ENCODE data around the gene TPBGL.

TPBGL gene

GRCh38 chr11:75214843-75215242 is 25.7 kb upstream of the TPBGL start:
- Histone ChIP-seq H3K4me2 (ENCODE audit: low read length) (no peak overlapping the region), H3K36me3 (ENCODE audit: insufficient read depth, low read length) (no peaks in the 10 kb centered on the region), H3K4me1 (ENCODE audit: control insufficient read depth, insufficient read depth, low read length) (no peaks in the 10 kb centered on the region), H3K9ac (ENCODE audit: low read depth, low read length) (no peak overlapping the region), H3K4me3 (ENCODE audit: low read length) (no peak overlapping the region), H3K9me3 (replicated peaks; ENCODE audit: low read length) (no peaks in the 10 kb centered on the region), H3K27me3 (ENCODE audit: control insufficient read depth, insufficient read depth, low read length) (peaks cover 26% of the 10 kb centered on the region)

DNA sequence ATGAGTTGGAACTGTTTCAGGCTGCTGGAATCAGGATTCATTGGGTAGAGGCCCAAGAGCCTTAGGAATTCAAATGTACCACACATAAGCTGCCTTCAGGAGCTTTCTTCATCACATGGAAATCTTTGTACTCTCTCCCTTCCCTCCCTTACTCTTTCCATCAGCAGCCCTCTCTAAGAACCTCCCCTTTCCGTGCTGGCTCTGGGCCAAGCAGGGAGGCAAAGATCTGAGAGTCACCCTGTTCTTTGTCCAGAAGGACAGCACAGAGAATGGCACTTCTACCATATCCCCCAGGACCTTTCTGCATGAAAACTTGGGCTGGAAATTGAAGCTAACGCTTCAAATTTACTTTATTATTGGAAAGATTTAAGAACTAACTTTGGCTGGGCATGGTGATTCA is 20.7 kb upstream of the TPBGL start:
- Histone ChIP-seq H3K4me2 (ENCODE audit: low read length) (no peak overlapping the region), H3K9ac (ENCODE audit: low read depth, low read length) (no peak overlapping the region), H3K36me3 (ENCODE audit: insufficient read depth, low read length) (no peaks in the 10 kb centered on the region), H3K4me1 (ENCODE audit: control insufficient read depth, insufficient read depth, low read length) (no peaks in the 10 kb centered on the region), H3K27me3 (ENCODE audit: control insufficient read depth, insufficient read depth, low read length) (peaks cover 33% of the 10 kb centered on the region), H3K9me3 (replicated peaks; ENCODE audit: low read length) (no peaks in the 10 kb centered on the region), H3K4me3 (ENCODE audit: low read length) (no peak overlapping the region)

- Histone ChIP-seq H3K27me3 (ENCODE audit: control insufficient read depth, insufficient read depth, low read length) (peaks cover 40% of the 10 kb centered on the region), H3K36me3 (ENCODE audit: insufficient read depth, low read length) (no peaks in the 10 kb centered on the region), H3K4me1 (ENCODE audit: control insufficient read depth, insufficient read depth, low read length) (no peaks in the 10 kb centered on the region), H3K4me3 (ENCODE audit: low read length) (no peak overlapping the region), H3K9me3 (replicated peaks; ENCODE audit: low read length) (no peaks in the 10 kb centered on the region), H3K9ac (ENCODE audit: low read depth, low read length) (no peak overlapping the region), H3K4me2 (ENCODE audit: low read length) (no peak overlapping the region)
These were observed 16.5 kb upstream of the TPBGL start for GRCh38 chr11:75223954-75224643.

DNA sequence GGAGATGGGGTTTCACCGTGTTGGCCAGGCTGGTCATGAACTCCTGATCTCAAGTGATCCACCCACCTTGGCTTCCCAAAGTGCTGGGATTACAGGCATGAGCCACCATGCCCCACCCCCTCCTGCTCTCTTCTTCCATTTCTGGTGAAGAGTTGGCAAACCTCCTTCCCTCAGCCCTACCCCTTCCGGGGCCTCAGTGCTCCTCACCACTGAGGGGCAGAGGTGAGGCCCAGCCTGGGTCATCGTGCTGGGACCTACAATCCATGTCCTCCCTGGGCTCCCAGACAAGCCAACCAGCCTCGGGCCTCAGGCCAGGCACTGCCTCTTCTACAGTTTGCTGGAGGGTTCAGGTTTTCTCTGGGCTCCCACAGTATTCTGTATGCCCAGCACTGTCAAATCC is 14.8 kb upstream of the TPBGL start:
- Histone ChIP-seq H3K9ac (ENCODE audit: low read depth, low read length) (no peak overlapping the region), H3K9me3 (replicated peaks; ENCODE audit: low read length) (no peaks in the 10 kb centered on the region), H3K4me2 (ENCODE audit: low read length) (no peak overlapping the region), H3K27me3 (ENCODE audit: control insufficient read depth, insufficient read depth, low read length) (peaks cover 40% of the 10 kb centered on the region), H3K4me3 (ENCODE audit: low read length) (no peak overlapping the region), H3K4me1 (ENCODE audit: control insufficient read depth, insufficient read depth, low read length) (no peaks in the 10 kb centered on the region), H3K36me3 (ENCODE audit: insufficient read depth, low read length) (no peaks in the 10 kb centered on the region)

- Histone ChIP-seq H3K36me3 (ENCODE audit: insufficient read depth, low read length) (no peaks in the 10 kb centered on the region), H3K4me1 (ENCODE audit: control insufficient read depth, insufficient read depth, low read length) (no peaks in the 10 kb centered on the region), H3K4me2 (ENCODE audit: low read length) (no peak overlapping the region), H3K27me3 (ENCODE audit: control insufficient read depth, insufficient read depth, low read length) (peaks cover 25% of the 10 kb centered on the region), H3K9ac (ENCODE audit: low read depth, low read length) (no peak overlapping the region), H3K9me3 (replicated peaks; ENCODE audit: low read length) (no peaks in the 10 kb centered on the region), H3K4me3 (ENCODE audit: low read length) (no peak overlapping the region)
These were observed 11.1 kb upstream of the TPBGL start for GRCh38 chr11:75229466-75229865.

DNA sequence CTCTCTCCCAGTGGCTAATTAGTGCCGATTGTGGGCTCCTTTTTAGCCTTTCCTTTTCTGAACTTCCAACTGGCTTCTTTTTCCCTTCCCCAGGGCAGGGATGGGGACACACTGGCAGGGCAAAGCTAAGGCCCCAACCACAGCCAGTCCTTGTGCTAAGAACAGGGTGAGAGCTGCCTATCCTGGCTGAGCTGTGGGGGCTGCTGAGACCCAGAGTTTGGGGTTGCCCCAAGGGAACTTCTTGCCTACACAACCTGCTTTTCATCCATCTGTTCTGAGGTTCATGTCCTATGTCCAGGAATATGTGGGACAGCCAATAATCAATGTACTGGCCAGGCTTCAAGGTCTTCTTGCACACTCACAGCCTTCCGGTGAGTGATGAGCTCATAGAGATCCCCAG is 10.0 kb upstream of the TPBGL start:
- no peaks in the 10 kb centered on the region for H3K4me1 ChIP-seq (ENCODE audit: control insufficient read depth, insufficient read depth, low read length)
- H3K9me3 ChIP-seq (replicated peaks; ENCODE audit: low read length), result no peaks in the 10 kb centered on the region
- no peaks in the 10 kb centered on the region for H3K36me3 ChIP-seq (ENCODE audit: insufficient read depth, low read length)
- H3K4me2 ChIP-seq (ENCODE audit: low read length), result no peak overlapping the region
- no peak overlapping the region for H3K4me3 ChIP-seq (ENCODE audit: low read length)
- no peak overlapping the region for H3K9ac ChIP-seq (ENCODE audit: low read depth, low read length)
- peaks cover 22% of the 10 kb centered on the region for H3K27me3 ChIP-seq (ENCODE audit: control insufficient read depth, insufficient read depth, low read length)

- no peak overlapping the region for H3K4me2 ChIP-seq (ENCODE audit: low read length)
- H3K9ac ChIP-seq (ENCODE audit: low read depth, low read length), result no peak overlapping the region
- no peaks in the 10 kb centered on the region for H3K36me3 ChIP-seq (ENCODE audit: insufficient read depth, low read length)
- no peaks in the 10 kb centered on the region for H3K9me3 ChIP-seq (replicated peaks; ENCODE audit: low read length)
- peaks cover 37% of the 10 kb centered on the region for H3K27me3 ChIP-seq (ENCODE audit: control insufficient read depth, insufficient read depth, low read length)
- H3K4me3 ChIP-seq (ENCODE audit: low read length), result no peak overlapping the region
- no peaks in the 10 kb centered on the region for H3K4me1 ChIP-seq (ENCODE audit: control insufficient read depth, insufficient read depth, low read length)
These were observed 6.8 kb upstream of the TPBGL start for GRCh38 chr11:75233754-75234172.

DNA sequence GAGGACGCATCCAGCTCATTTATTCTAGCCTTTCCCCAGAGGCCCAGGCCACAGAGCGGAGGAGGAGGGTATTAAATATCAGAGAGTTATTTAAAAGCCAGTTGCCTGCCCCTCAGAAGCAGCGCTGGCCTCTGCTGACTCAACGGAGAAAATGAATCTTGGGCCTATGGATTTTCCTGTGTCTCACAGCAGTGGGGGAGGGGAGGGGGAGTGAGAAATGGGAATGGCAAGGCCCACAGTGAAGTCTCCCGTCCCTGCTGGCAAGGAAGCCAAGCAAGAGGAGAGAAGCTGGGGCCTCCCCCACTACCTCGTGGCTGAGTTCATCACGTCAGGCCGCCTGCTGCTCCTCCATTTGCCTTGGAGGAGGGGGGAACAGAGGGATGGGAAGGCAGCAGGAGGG is 4.5 kb upstream of the TPBGL start:
- Histone ChIP-seq H3K36me3 (ENCODE audit: insufficient read depth, low read length) (no peaks in the 10 kb centered on the region), H3K4me1 (ENCODE audit: control insufficient read depth, insufficient read depth, low read length) (peaks cover under 1% of the 10 kb centered on the region), H3K4me2 (ENCODE audit: low read length) (no peak overlapping the region), H3K27me3 (ENCODE audit: control insufficient read depth, insufficient read depth, low read length) (peaks cover 53% of the 10 kb centered on the region), H3K9ac (ENCODE audit: low read depth, low read length) (no peak overlapping the region), H3K9me3 (replicated peaks; ENCODE audit: low read length) (no peaks in the 10 kb centered on the region), H3K4me3 (ENCODE audit: low read length) (no peak overlapping the region)

- Histone ChIP-seq H3K27me3 (ENCODE audit: control insufficient read depth, insufficient read depth, low read length) (peaks cover 59% of the 10 kb centered on the region), H3K4me1 (ENCODE audit: control insufficient read depth, insufficient read depth, low read length) (peaks cover 8% of the 10 kb centered on the region), H3K9ac (ENCODE audit: low read depth, low read length) (no peak overlapping the region), H3K36me3 (ENCODE audit: insufficient read depth, low read length) (no peaks in the 10 kb centered on the region), H3K4me3 (ENCODE audit: low read length) (no peak overlapping the region), H3K9me3 (replicated peaks; ENCODE audit: low read length) (no peaks in the 10 kb centered on the region), H3K4me2 (ENCODE audit: low read length) (no peak overlapping the region)
These were observed 3.5 kb upstream of the TPBGL start for GRCh38 chr11:75237050-75237449.

GRCh38 chr11:75238595-75239440 is 1.8 kb upstream of the TPBGL start:
- H3K4me3 ChIP-seq (ENCODE audit: low read length), result no peak overlapping the region
- H3K27me3 ChIP-seq (ENCODE audit: control insufficient read depth, insufficient read depth, low read length), result peaks cover 75% of the 10 kb centered on the region
- H3K4me2 ChIP-seq (ENCODE audit: low read length), result no peak overlapping the region
- H3K4me1 ChIP-seq (ENCODE audit: control insufficient read depth, insufficient read depth, low read length), result peaks cover 10% of the 10 kb centered on the region
- no peaks in the 10 kb centered on the region for H3K36me3 ChIP-seq (ENCODE audit: insufficient read depth, low read length)
- H3K9ac ChIP-seq (ENCODE audit: low read depth, low read length), result no peak overlapping the region
- no peaks in the 10 kb centered on the region for H3K9me3 ChIP-seq (replicated peaks; ENCODE audit: low read length)

- H3K4me1 ChIP-seq (ENCODE audit: control insufficient read depth, insufficient read depth, low read length), result peaks cover 10% of the 10 kb centered on the region
These were observed 863 bp upstream of the TPBGL start for GRCh38 chr11:75239531-75240290.

More at GRCh38 chr11:75239531-75240290, 863 bp upstream of the TPBGL start:
- H3K27me3 ChIP-seq (ENCODE audit: control insufficient read depth, insufficient read depth, low read length), result peaks cover 84% of the 10 kb centered on the region
- H3K4me2 ChIP-seq (ENCODE audit: low read length), result no peak overlapping the region
- H3K9ac ChIP-seq (ENCODE audit: low read depth, low read length), result no peak overlapping the region
- H3K4me3 ChIP-seq (ENCODE audit: low read length), result no peak overlapping the region
- H3K9me3 ChIP-seq (replicated peaks; ENCODE audit: low read length), result no peaks in the 10 kb centered on the region
- H3K36me3 ChIP-seq (ENCODE audit: insufficient read depth, low read length), result no peaks in the 10 kb centered on the region

Measured in skeletal muscle satellite cell (primary cell).